Urothelium cell line (cell line): ENCODE data around the gene MAST3.
A peak's percentile ranks its signal among the peaks of the same experiment; 100 is the strongest.

Source experiments
- DNase-seq: peaks from one replicate; pipeline ENCODE4 v3.0.0; 2011; ENCODE audit warnings: low spot score, mixed read lengths
- FAIRE-seq: peaks from 2 replicates; lab custom pipeline; 2011; peaks lifted over from hg19 to GRCh38; lab: Jason Lieb, UNC

The MAST3 gene

DNA sequence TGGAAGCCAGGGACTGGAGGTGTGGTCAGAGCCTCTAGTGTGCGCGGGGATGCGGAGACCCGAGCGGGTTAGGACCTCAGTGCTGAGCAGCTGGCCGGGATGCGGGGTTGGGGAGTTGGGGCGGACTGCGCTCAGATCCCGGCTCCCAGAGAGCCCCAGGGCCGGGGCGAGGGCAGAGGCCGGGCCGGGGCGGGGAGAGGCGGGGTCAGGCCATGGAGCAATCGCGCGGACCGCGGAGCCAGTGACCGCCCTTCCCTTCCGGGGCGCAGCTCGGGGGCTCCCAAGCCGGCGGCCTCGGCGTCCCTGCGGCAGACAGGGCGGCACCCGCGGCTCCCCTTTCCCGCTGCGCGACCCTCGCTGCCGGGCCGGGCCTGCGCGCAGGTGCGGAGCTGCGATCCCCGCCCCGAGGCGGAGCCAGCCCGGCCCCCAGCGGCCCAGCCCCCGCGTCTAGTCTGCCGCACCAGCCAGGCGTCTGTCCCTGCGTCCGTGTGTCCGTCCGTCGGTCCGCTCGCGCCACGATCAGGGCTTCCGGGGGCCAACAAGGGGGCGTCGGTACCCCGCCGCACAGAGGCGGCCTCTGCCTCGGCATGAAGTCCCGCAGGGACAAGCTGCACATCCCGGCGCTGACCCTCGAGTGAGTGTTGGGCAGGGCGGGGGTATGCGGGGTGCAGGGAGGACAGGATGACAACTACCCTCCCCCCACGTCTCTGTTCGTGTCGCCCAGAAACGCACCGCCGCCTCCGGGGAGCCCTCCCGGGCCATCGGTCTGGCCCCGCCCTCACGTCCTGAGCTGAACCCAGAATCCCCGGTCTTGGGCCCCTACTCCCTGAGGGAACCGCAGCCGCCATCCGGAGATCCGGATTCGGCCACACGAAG is 12.4 kb downstream of the MAST3 start:
- FAIRE-seq = no peak

DNA sequence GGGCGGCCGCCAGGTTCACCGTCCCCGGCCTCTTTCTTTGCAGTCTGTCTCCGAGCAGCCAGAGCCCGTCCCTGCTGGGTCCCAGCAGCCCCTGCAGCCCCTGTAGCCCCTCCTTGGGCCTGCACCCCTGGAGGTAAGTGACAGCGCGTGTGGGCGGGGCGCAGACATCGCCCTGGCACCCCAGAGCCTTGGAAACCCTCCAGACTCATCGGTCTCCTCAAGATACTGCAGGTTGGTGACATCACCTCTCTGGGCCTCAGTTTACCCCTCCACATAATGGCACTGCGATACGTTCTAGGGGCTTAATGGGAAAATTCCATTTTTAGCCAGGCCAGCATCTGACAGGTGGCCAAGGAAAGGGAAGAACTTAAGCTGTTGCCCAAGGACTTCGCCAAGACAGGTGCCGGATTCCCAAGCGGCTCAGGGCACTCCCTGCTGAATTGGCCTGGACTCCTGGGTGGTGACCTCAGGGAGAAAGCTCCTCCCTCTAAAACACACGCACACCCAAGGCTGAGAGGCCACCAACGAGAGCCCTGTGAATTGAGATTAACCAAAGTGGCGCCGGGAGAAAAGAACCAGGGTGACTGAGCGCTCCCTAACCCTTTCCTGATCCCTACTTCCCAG is 13.1 kb downstream of the MAST3 start:
- no peak for DNase-seq
- no peak for FAIRE-seq

More for the DNA sequence above, 12.4 kb downstream of the MAST3 start:
- peak; percentile 62 for DNase-seq

DNA sequence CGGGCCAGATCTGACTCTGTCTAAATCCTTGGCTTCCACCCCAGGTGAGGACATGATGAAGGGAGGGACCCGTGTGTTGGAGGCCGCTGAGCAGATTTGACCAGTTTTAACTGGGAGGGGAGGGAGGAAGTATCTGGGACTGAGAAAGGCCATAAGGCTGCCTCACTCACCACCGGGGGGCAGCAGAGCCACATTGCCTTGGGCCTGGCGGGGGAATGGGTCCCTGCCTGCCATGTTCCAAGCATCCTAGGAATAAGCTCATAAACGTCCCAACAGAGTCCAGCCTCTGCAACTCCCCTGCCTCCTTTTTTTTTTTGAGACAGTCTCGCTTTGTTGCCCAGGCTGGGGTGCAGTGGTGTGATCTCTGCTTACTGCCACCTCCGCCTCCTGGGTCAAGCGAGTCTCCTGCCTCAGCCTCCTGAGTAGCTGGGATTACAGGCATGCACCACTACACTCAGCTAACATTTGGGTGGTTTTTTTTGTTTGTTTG is 15.5 kb downstream of the MAST3 start:
- FAIRE-seq (no peak), DNase-seq (peak; percentile 71)

DNA sequence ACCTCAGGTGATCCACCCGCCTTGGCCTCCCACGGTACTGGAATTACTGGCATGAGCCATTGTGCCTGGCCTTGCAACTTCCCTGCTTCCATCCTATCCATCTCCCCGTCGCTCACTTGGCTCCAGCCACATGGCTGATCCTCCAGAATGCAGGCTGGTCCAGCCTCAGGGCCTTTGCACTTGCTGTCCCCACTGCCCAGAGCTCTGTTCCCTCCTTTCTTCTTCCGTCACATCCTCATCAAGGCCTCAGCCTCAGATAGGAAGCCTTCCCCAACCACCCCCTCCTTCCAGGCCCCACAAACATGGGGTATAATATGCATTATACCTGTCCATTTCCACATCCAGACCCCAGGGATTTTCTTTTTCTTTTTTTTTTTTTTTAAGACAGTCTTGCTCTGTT is 16.2 kb downstream of the MAST3 start:
- DNase-seq (no peak), FAIRE-seq (no peak)

DNA sequence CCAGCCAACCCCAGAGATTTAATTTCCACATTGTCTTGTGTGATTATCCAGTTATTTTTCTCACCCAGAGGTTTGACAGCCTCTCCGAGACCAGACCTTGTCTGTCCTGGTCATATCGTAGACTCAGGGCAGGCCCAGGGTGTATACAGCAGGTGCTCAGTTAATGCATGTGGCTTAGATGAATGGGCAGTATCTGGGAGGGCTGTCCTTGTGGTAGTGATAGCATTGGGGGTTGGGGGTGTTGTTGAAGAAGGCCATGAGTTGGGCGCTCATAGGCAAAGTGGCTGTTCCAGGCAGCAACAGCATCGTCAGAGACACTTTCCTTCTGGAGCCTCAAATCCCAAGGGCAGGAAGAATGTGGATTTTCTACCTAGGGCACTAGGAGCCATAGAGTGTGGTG is 16.9 kb downstream of the MAST3 start:
- DNase-seq (no peak), FAIRE-seq (no peak)

DNA sequence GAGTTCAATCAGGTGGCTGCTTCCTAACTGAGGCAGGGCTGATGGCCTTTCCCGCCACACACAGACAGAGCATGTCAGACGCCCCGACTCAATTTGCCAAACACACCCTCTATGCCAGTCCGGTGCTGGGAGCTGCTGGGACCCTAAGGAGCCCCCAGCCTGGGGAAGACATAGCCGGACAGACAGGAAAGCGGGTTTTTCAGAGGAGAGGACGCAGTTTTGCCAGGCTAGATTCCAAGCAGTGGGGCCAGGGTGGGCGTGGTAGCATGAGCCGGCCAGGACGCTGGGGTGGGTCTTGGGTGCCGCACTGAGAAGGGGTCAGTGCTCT is 19.8 kb downstream of the MAST3 start:
- DNase-seq (no peak), FAIRE-seq (no peak)

DNA sequence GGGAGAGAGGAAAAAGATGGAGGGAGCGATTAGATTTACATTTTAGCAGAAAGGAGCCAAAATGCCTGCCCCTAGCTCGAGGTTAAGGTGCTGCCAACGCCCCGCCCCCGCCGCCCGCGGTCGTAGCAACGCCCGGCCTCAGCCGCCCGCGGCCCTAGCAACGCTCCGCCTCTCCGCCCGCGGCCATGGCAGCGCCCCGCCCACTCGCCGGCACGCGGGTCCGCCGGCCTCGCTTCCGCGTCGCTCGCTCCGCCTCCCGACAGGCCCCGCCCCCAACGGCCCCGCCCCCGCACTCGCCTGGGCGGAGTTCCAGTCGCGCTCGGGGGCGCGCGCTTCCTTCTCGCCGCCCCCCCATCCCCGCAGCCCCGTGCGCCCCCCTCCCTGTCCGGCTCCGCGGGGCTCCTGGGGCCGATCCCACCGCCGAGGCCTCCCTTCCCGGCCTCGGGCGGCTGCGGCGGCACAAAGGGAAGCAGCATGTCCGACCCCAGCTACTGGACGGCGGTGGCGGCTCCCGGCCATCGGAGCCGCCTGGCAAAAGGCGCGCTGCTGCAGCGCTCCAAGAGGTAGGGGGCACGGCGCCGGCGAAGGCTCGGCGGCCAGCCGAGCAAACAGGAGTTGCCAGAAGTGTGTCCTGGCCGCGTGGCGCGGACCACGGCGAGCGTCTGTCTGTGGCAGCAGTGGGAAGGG is 20.3 kb downstream of the MAST3 start:
- peak; percentile 70 for FAIRE-seq
- peak; percentile 98 for DNase-seq

DNA sequence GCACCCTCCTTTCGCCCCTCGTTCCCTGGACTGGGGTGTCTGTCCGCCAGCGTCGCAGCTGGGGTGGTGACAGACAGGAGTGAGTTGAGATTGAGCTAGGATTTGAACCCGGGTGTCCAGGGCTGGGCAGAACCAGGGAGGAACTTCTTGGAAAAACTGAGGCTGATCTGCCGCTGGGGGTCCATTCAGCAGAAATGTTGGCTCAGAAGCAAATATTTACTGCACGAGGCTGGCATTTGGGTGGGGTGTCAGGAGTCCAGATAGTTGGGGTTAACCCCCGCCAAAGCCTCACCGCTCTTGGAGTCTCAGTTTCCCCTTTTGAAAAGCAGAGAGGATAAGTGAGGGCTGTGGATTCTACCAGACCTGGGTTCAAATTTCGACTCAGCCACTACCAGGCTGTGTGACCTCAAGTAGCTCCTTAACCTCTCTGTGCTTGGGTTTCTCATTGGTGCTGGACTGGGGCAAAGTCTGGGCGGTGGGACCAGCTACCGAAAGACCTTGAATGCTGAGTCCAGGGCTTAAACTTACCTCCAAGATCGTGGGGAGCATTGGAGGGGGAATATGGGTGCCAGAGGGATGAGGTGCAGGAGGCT is 20.9 kb downstream of the MAST3 start:
- no peak for DNase-seq
- FAIRE-seq = no peak

DNA sequence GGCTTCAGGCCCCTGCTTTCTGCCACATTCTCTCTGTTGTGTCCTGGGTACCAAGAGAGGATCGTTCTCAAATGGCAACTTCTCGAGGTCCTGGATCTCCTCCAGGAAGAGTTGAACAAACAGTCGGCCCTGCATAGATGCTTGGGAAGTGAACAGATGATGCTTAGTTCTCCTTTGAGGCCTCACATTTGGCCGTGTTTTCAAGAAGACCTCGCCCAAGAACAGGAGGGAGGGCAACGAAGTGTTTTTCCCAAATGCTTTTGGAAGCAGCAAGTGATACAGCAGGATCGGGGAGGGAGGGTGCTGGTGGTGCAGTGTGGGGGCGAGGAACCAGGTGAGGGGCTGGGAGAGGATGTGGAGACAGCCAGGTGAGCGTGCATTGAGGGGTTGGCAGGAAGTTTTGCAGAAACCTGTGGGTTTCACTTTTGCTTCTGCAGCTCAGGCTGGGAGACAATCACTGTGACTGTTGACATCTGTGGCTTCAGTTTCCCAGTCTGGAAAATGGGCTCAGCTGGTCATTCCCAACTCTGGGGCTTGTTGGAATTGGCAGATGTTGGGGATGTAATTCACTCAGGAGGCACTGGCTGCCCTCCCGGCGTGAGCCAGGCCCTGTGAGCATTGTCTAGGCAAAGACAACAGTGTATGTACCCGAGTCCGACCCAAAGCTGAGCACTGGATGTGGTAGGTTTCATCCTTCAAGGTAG is 21.6 kb downstream of the MAST3 start:
- DNase-seq = no peak
- no peak for FAIRE-seq

DNA sequence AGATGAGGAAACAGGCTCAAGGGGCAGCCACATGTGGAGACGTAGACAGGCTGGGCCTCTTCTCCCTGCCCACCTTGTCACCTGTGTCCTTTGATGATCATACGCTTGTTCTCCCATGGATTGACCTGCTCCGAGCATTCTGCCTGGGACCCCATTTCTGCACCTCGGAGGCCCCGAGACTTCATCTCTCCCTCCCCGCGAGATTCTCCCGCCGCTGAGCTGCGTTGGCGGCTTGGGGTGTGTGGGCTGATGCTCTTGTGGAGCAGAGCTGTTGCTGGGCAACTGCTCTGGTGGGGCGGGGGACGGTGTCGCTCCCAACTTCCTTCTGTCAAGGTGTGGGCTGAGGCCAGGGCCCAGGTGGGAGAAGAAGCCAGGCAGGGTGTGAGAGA is 22.1 kb downstream of the MAST3 start:
- DNase-seq (no peak), FAIRE-seq (no peak)

DNA sequence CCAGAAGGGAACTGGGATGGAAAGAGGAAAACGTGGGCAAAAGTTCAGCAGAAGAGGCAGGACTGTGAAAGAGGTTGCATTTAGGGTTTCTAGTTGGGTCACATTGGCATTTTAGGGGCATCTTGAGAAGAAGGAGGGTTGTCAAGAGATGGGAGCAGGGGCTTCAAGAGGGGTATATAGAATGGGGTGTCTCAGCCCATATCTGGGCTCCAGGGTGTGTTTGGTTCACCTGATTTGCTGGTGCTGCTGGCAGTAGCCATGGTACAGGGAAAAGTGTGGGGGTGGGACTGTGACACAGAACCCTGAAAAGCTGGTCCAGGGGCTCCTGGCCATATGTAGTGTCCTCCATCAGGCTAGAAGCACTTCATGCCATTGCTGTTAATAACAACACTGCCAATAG is 22.5 kb downstream of the MAST3 start:
- FAIRE-seq (no peak), DNase-seq (no peak)

DNA sequence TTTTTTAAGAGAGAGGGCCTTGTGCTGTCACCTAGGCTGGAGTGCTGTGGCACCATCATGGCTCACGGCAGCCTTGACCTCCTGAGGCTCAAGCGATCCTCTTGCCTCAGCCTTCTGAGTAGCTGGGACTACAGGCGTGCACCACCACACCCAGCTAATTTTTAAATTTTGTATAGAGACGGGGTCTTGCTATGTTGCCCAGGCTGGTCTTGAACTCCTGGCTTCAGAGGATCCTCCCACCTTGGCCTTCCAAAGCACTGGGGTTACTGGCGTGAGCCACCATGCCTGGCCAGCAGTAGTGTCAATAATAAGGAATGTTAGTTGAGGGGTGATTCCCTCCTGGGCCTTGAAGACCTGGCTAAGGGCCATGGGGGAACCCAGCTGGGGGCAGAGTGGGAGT is 23.6 kb downstream of the MAST3 start:
- no peak for FAIRE-seq
- DNase-seq = no peak

DNA sequence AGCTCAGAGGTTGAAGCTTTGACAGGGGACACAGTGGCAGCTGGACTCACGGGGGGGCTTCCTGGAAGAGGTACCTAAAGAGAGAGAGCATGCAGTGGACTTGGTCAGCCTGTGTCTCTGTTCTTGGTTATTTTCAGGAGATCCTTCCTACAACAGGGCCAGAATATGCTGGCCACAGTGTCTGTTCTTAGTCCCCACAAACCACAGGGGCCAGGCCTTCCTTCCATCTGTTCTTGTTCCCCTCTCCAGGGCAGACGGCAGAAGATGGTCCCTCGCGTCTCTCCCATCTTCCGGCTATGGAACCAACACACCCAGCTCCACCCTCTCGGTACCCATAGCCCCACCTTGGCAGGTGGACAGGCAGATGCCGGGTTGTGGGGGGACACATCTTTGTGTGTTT is 24.8 kb downstream of the MAST3 start:
- DNase-seq = no peak
- FAIRE-seq = no peak

DNA sequence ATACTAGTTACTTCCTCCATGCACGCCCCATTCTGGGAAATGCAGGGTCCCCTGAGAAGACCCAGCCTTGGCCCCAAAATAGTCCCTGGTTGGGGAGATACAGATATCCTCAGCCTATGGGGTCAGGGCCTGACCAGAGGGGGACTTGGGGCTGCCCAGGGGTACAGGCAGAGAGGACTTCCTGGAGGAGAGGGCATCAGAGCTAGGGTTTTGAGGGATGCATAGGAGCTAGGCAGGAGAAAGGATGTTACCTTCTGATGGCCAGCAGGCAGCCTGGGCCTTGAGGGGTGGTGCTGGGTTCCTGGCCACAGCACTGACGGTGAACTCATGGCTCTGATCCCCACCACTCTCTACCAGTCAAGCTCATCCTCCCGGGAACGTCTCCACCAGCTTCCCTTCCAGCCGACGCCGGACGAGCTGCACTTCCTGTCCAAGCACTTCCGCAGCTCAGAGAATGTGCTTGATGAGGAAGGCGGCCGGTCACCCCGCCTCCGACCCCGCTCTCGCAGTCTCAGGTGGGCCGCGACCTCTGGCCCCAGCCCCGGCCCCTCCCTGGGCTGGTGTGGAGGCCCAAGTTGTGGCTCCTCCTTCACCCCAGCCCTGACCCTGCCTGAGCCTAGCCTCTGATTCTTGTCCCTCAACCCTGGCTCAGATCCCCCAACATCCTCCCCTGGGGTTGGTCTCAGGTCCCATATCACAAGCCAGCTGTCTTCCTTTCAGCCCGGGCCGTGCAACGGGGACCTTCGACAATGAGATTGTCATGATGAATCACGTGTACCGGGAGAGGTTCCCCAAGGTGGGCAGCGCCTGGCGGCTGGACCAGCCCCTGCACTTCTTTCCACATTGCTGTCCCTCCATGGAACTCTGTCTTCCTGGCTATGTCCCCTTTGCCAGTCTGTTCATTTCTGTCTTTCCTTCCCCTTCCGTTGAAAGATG is 25.6 kb downstream of the MAST3 start:
- DNase-seq (no peak), FAIRE-seq (no peak)

DNA sequence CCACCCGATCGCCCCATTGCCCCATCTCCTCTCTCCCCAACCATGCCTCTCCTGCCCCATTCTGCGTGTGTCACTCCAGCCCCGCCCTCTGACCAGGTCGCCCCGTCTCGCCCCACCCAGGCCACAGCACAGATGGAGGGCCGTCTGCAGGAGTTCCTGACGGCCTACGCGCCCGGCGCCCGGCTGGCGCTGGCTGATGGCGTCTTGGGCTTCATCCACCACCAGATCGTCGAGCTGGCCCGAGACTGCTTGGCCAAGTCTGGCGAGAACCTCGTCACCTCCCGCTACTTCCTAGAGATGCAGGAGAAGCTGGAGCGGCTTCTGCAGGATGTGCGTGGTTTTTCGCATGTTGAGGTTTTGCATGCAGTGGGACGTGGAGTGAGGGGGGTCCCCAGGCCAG is 26.2 kb downstream of the MAST3 start:
- FAIRE-seq = no peak
- DNase-seq = no peak

DNA sequence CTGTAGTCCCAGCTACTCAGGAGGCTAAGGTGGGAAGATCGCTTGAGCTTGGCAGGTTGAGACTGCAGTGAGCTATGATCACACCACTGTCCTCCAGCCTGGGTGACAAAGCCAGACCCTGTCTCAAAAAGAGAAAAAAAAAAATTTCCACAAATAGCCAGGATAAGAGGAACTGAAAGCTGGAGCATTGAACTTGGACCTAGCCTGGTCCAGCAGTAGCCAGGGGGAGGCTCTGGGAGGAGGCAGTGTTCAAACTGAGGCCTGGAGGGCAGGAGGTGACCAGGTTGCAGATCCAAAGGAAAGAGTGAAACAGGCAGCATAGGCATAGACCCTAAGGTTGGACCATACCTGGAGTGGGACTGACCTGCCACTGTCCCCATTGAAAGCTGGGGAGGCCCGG is 28.5 kb downstream of the MAST3 start:
- no peak for DNase-seq
- no peak for FAIRE-seq

DNA sequence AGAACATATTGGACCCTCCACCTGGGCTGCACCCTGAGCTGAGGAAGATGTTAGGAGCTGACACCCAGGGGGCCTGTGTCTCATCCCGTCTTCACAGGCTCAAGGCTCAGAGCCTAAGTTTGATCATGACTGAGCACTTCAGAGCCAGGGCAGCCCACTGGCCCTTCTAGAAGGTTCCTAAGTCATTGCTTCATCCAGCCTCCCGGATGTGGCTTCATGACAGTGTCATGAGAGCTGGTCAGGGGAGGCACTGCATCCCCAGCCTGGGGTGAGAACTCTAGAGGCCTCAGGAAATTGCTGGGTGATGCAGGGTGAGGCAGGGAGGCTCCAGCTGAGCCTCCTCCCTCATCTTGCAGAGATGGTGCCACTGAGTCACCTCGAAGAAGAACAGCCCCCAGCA is 30.5 kb downstream of the MAST3 start:
- no peak for FAIRE-seq

DNA sequence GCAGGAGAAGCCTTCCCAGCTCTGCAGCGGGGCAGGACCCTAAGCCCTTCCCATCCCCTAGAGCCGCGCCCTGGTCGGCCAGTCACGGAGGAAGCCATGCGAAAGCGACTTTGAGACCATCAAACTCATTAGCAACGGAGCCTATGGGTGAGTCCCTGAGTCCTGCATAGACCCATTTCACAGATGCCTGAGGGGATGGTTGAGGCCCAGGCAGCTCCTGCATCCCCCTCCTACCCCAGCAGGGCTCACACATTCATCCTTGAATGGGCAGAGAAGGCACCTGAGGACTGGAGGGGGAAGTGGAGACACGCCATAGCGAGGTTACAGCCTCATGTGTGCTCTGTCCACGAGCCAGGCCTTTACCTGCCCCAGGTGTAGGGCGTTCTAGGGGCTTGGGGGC is 31.2 kb downstream of the MAST3 start:
- DNase-seq (no peak), FAIRE-seq (no peak)

More for the DNA sequence above, 30.5 kb downstream of the MAST3 start:
- no peak for DNase-seq

DNA sequence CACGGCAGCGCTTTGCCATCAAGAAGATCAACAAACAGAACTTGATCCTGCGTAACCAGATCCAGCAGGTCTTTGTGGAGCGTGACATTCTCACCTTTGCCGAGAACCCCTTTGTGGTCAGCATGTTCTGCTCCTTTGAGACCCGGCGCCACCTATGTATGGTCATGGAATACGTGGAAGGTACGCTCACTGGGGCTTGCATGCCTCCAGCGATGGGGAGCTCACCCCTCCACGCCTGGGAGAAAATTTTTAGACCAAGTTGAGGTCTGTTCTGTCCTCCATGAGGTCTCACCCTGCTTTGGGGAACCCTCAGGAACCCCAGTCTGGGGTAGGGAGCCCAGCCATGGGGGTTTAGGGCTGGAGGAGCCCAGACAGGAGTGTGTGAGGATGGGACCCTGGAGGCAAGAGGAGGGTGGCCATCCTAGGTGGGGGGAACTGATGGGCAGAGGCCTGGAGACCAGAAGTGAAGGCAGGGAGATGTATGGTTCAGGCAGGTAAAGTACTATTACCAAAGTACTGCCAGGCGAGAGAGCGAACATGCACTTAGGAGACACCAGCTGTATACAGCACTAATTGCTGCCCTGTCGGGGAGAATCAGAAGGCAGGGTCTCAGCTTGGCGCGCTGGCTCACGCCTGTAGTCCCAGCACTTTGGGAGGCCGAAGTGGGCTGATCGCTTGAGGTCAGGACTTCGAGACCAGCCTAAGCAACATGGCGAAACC is 33.1 kb downstream of the MAST3 start:
- DNase-seq (no peak), FAIRE-seq (no peak)
